A549 (cell line): ENCODE measurements around the gene SLC37A2.

Source experiments
- CHD4 ChIP-seq: fragments of 200-600 bp; sonication (generic); IDR thresholded peaks from 2 replicates; pipeline ENCODE4 v1.6.1; 2016; ENCODE audit warnings: antibody characterized with exemption, mild to moderate bottlenecking, borderline replicate concordance
- NFE2L2 ChIP-seq: fragments of 150-350 bp; conservative IDR thresholded peaks from 2 replicates; pipeline ENCODE4 v1.6.1; 2014; ENCODE audit warnings: low read length
- RFX5 ChIP-seq: fragments of 450-650 bp; IDR thresholded peaks from 2 replicates; pipeline ENCODE4 v1.7.1; 2014; ENCODE audit warnings: antibody characterized with exemption, mild to moderate bottlenecking, moderate library complexity

DNA sequence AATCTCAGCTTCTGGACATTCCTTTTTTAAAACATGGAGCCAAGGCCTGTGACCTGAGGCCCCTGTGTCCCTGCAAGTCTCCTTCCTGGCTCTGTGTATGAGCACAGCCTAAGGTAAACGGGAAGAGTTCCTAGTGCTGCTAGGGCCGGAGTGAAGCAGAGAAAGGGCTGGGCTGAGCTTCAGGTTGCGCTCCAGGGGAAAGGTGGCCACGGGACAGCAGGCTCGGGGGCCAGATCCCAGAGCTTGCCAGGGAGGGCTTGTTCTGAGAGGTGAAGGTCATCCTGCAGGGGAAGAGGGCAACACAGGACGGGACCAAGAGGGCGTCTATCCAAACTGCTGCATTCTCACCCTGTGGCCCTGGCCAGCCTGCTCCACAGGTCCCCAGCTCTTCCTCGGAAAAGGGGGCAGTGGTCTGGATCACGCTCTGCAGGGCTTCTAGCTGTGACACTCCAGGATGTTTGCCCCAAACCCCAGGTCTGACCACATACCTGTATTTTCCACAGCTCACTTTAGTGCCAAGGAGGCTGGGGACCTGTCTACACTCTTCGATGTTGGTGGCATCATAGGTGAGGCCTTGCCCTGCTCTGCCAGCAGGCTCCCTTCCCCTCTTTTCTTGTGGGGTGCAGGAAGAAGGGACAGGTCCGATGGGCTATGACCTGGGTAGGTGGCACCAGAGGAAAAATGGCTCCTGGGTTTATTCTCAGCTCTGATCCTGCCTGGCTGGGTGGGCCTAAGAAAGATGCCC lies 20.4 kb downstream of the SLC37A2 start:
- no peak for TF ChIP-seq RFX5
- TF ChIP-seq CHD4 = no peak
- TF ChIP-seq NFE2L2 = no peak
